B cell (primary cell): ENCODE results near the gene PSMA3. TPM values are rescaled to one million over a fixed set of nuclear protein-coding genes. Genes with fewer than 3 reads are reported as not detected.

Experiments
- ATAC-seq: fragments of 200-7000 bp; cut with Tn5 transposase; one replicate; pipeline ENCODE4 v1.10.0; 2021; ENCODE audit warnings: low read depth, mild to moderate bottlenecking, moderate number of reproducible peaks, moderate library complexity
- CTCF ChIA-PET: fragments of 350-600 bp; sonication (Branson Sonifier 250); formaldehyde crosslinking; loops from one replicate; lab custom pipeline; 2021; ENCODE audit warnings: antibody characterized with exemption, inconsistent platforms; lab: Charles Lee
- POLR2A ChIA-PET: fragments of 350-600 bp; sonication (Branson Sonifier 250); formaldehyde crosslinking; loops from one replicate; lab custom pipeline; 2021; ENCODE audit warnings: antibody characterized with exemption; lab: Charles Lee
- DNase-seq: peaks from one replicate; pipeline ENCODE4 v3.0.0; 2013
- H2AFZ ChIP-seq: 2 replicates; pipeline ENCODE4 v1.6.1; 2012; ENCODE audit warnings: mild to moderate bottlenecking, low read depth, low read length; ENCODE audit not compliant: insufficient read depth, poor library complexity, severe bottlenecking
- H3K27ac ChIP-seq, 2 donors: 1 replicate in 1 of 2; 2 replicates in 1 of 2; pipeline ENCODE4 v1.5.1; 2012 to 2013; ENCODE audit warnings: low read length in 2 of 2, mild to moderate bottlenecking in 2 of 2, moderate library complexity in 1 of 2
- H3K27me3 ChIP-seq, 4 experiments: fragments of 200-600 bp in 1 of 4; sonication (generic) in 1 of 4; replicated peaks in 1 of 4; 1 replicate in 2 of 4; 2 replicates in 2 of 4; pipeline versions ENCODE4 v1.6.1 to v1.7.0; 2013 to 2016; ENCODE audit warnings: low read length in 3 of 4, mild to moderate bottlenecking in 2 of 4, mixed read lengths in 1 of 4, moderate library complexity in 1 of 4; ENCODE audit not compliant: insufficient read depth in 4 of 4, control insufficient read depth in 3 of 4; ENCODE audit errors: control extremely low read depth in 1 of 4
- H3K36me3 ChIP-seq, 2 experiments: replicated peaks in 1 of 2; 1 replicate in 1 of 2; 2 replicates in 1 of 2; pipeline versions ENCODE4 v1.6.1 to v1.7.1; 2013; ENCODE audit warnings: low read length in 1 of 2; ENCODE audit not compliant: insufficient read depth in 2 of 2, control insufficient read depth in 1 of 2; ENCODE audit errors: control extremely low read depth in 1 of 2, extremely low read depth in 1 of 2
- H3K4me1 ChIP-seq, 2 donors: fragments of 200-600 bp in 1 of 2; sonication (generic) in 1 of 2; 1 replicate in 1 of 2; 2 replicates in 1 of 2; pipeline versions ENCODE4 v1.5.1 to v1.6.1; 2013 to 2017; ENCODE audit warnings: low read length in 2 of 2; ENCODE audit not compliant: control insufficient read depth in 2 of 2, insufficient read depth in 2 of 2
- H3K4me2 ChIP-seq: replicated peaks from 2 replicates; pipeline ENCODE3; 2012; ENCODE audit warnings: mild to moderate bottlenecking, low read depth, low read length; ENCODE audit not compliant: poor library complexity, severe bottlenecking
- H3K4me3 ChIP-seq, 5 experiments: fragments of 200-600 bp in 1 of 5; sonication (generic) in 1 of 5; 1 replicate in 3 of 5; 2 replicates in 2 of 5; pipeline versions ENCODE4 v1.5.1 to v1.7.0; 2011 to 2016; ENCODE audit warnings: low read length in 4 of 5, mild to moderate bottlenecking in 4 of 5, low read depth in 2 of 5, control low read depth in 1 of 5, moderate library complexity in 1 of 5; ENCODE audit not compliant: insufficient read depth in 1 of 5; ENCODE audit errors: control extremely low read depth in 1 of 5, extremely low read depth in 1 of 5
- H3K79me2 ChIP-seq: fragments of 200-600 bp; sonication (generic); one replicate; pipeline ENCODE4 v1.6.0; 2016; ENCODE audit warnings: low read length; ENCODE audit not compliant: control insufficient read depth, insufficient read depth
- H3K9ac ChIP-seq: fragments of 200-600 bp; sonication (generic); 2 replicates; pipeline ENCODE4 v1.6.1; 2017; ENCODE audit warnings: mild to moderate bottlenecking, low read length, moderate library complexity
- H3K9me3 ChIP-seq, 3 donors: one replicate each; pipeline versions ENCODE4 v1.6.1 to v1.7.1; 2013; ENCODE audit warnings: low read length in 2 of 3; ENCODE audit not compliant: control insufficient read depth in 2 of 3, insufficient read depth in 1 of 3; ENCODE audit errors: control extremely low read depth in 1 of 3
- H4K20me1 ChIP-seq: 2 replicates; pipeline ENCODE4 v1.6.0; 2012; ENCODE audit warnings: mild to moderate bottlenecking, low read length; ENCODE audit not compliant: insufficient read depth, control insufficient read depth, poor library complexity, severe bottlenecking
- H3K27ac Mint-ChIP-seq: one replicate; pipeline ENCODE4 v1.8.0; 2021; ENCODE audit warnings: mixed read lengths
- H3K27me3 Mint-ChIP-seq: one replicate; pipeline ENCODE4 v1.8.0; 2021; ENCODE audit warnings: mixed read lengths
- H3K4me1 Mint-ChIP-seq: one replicate; pipeline ENCODE4 v1.8.0; 2021; ENCODE audit warnings: mixed read lengths
- H3K4me3 Mint-ChIP-seq: one replicate; pipeline ENCODE4 v1.8.0; 2021; ENCODE audit warnings: mixed read lengths
- H3K9me3 Mint-ChIP-seq: one replicate; pipeline ENCODE4 v1.8.0; 2022; ENCODE audit warnings: mixed read lengths; ENCODE audit not compliant: insufficient read depth
- CTCF ChIP-seq: fragments of 200-600 bp; IDR thresholded peaks from one replicate; pipeline ENCODE4 v1.8.0; 2022; ENCODE audit warnings: antibody characterized with exemption, mild to moderate bottlenecking
- EZH2 ChIP-seq: IDR thresholded peaks from 2 replicates; pipeline ENCODE4 v1.6.1; 2012; ENCODE audit warnings: borderline replicate concordance, low read depth, mild to moderate bottlenecking, moderate library complexity, low read length; ENCODE audit not compliant: insufficient read depth, poor library complexity, severe bottlenecking
- WGBS: methylation state at CpG from one replicate; pipeline ENCODE4 v1.1.5; 2013; ENCODE audit warnings: missing lambda C conversion rate; ENCODE audit not compliant: insufficient coverage; 5-methylcytosine and 5-hydroxymethylcytosine counted together
- intact Hi-C: fragments of 100-400 bp; cut with micrococcal nuclease; formaldehyde crosslinking; loops from one replicate; pipeline ENCODE4 v1.10.0; 2022
- polyA plus RNA-seq: library from polyadenylated mRNA; depleted of rRNA; stranded (reverse); fragments of >200 nt; gene quantifications from 2 replicates; pipeline ENCODE4 v1.2.3, GENCODE V29; 2012
- total RNA-seq, 2 donors: library from RNA; stranded (reverse); fragments of 120-200 nt in 1 of 2; gene quantifications; 1 replicate in 1 of 2; 2 replicates in 1 of 2; pipeline versions ENCODE4 v1.2.3 to v1.2.4, GENCODE V29; 2013 to 2022

The PSMA3 gene
- total and polyA plus RNA-seq, 2 donors (not counting 1 experiment from before 2014, with no cell fraction given): 57.3 to 99.2 TPM

DNA sequence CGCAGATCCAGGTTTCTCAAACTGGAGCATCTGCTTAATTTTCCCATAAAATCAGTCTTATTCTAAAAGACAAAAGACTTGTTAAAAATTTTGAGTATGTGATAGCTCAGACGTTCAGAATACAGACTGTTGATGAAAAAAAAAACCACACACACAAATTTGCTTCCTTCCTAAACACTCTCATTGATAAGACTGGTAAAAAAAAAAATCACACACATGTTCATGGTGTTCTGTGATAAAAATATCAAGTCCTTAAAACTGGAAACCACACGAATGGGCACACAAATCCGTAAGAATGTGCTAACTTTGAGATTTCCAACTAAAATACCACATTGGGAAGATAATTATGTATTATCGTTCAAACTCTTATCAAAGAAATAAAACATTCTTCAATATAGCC is 47.0 kb downstream of the PSMA3 start:
- Mint-ChIP-seq H3K4me1 (peaks cover 46% of the 10 kb centered on the region), H3K9me3 (no peaks in the 10 kb centered on the region), H3K27me3 (no peaks in the 10 kb centered on the region), H3K4me3 (no peak overlapping the region), H3K27ac (no peak overlapping the region)
- Histone ChIP-seq H3K27ac (peak overlapping the region in 1 of 2 donors; percentile 17), H2AFZ (no peak overlapping the region), H4K20me1 (peaks cover 65% of the 10 kb centered on the region), H3K27me3 (no peaks in the 10 kb centered on the region), H3K36me3 (peaks cover 16 to 70% of the 10 kb centered on the region in 2 experiments), H3K4me3 (no peak overlapping the region), H3K9me3 (no peaks in the 10 kb centered on the region), H3K9ac (no peak overlapping the region), H3K79me2 (peaks cover 96% of the 10 kb centered on the region), H3K4me1 (peaks cover 6 to 13% of the 10 kb centered on the region in 2 donors), H3K4me2 (no peak overlapping the region)
- no peak for ATAC-seq
- TF ChIP-seq EZH2 (no peak), CTCF (no peak)
- intact Hi-C loops: no loop called here
- ChIA-PET CTCF (interaction anchor here (0.7 kb wide), 1 partner anchor 1092 kb away, joined by 3 read pairs; no protein-coding TSS in a partner anchor), POLR2A (no interaction called here)
- WGBS: no CpG with 5 or more reads among the region's 5 CpGs
- no peak for DNase-seq

- Histone ChIP-seq H3K9ac (no peak overlapping the region), H3K4me1 (peaks cover 11 to 18% of the 10 kb centered on the region in 2 donors), H3K79me2 (peaks cover 96% of the 10 kb centered on the region), H3K36me3 (peaks cover 16 to 66% of the 10 kb centered on the region in 2 experiments), H3K9me3 (no peaks in the 10 kb centered on the region), H4K20me1 (peaks cover 65% of the 10 kb centered on the region), H3K27me3 (no peaks in the 10 kb centered on the region), H2AFZ (no peak overlapping the region), H3K27ac (no peak overlapping the region), H3K4me3 (no peak overlapping the region), H3K4me2 (no peak overlapping the region)
- WGBS: no CpG with 5 or more reads among the region's 3 CpGs
- DNase-seq: no peak
- Mint-ChIP-seq H3K4me3 (no peak overlapping the region), H3K9me3 (no peaks in the 10 kb centered on the region), H3K4me1 (peaks cover 51% of the 10 kb centered on the region), H3K27me3 (no peaks in the 10 kb centered on the region), H3K27ac (no peak overlapping the region)
- TF ChIP-seq CTCF (no peak), EZH2 (no peak)
- no peak for ATAC-seq
- intact Hi-C loops: no loop called here
- ChIA-PET CTCF (interaction anchor here (0.7 kb wide), 1 partner anchor 1092 kb away, joined by 3 read pairs; no protein-coding TSS in a partner anchor), POLR2A (no interaction called here)
These were observed 47.5 kb downstream of the PSMA3 start for GRCh38 chr14:58292187-58292586.
